Activated CD8-positive, alpha-beta memory T cell treated with anti-CD3 and anti-CD28 coated beads for 36 hours (primary cell): ENCODE data around the gene OTOR. TPM values are rescaled to one million over a fixed set of nuclear protein-coding genes. Genes with fewer than 3 reads are reported as not detected.

ENCODE experiments used
- CTCF ChIA-PET: fragments of 350-600 bp; sonication (Branson Sonifier 250); formaldehyde crosslinking; loops from one replicate; lab custom pipeline; 2021; ENCODE audit warnings: antibody characterized with exemption; lab: Charles Lee
- POLR2A ChIA-PET: fragments of 350-600 bp; sonication (Branson Sonifier 250); formaldehyde crosslinking; loops from one replicate; lab custom pipeline; 2021; ENCODE audit warnings: antibody characterized with exemption; lab: Charles Lee
- total RNA-seq, 2 experiments: library from RNA; stranded (reverse); gene quantifications; one replicate each; pipeline ENCODE4 v1.2.3, GENCODE V29; 2021

The OTOR gene, protein sequence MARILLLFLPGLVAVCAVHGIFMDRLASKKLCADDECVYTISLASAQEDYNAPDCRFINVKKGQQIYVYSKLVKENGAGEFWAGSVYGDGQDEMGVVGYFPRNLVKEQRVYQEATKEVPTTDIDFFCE
- total RNA-seq = not detected

DNA sequence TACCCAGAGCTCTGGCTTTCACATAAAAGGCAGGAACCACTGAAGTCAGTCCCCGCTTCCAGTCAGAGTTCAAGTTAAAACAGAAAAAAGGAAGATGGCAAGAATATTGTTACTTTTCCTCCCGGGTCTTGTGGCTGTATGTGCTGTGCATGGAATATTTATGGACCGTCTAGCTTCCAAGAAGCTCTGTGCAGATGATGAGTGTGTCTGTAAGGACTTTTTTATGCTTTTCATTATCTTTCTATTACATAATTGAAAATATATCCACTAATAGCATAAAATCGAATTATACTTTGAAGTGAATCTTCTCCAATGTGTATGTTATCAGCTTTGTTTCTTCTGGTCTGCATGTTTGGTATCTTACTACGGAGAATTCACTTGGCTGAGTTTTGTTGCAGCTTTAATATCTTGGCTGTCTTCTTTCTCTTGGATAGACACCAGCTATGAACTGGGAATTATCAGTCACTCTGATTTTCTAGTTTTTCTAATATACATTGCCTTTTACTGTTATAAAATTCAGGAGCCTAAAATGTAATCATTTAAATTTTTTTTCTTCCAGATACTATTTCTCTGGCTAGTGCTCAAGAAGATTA, at the start of gene OTOR:
Gene OTOR, plus strand, starts transcription at position 51 of the 593 bp plus-strand sequence. Its CDS starts 44 bp downstream, at position 95.
- ChIA-PET POLR2A (no interaction called here), CTCF (interaction anchor here (1.6 kb wide), 1 partner anchor 12 kb away, joined by 3 read pairs; no protein-coding TSS in a partner anchor)

DNA sequence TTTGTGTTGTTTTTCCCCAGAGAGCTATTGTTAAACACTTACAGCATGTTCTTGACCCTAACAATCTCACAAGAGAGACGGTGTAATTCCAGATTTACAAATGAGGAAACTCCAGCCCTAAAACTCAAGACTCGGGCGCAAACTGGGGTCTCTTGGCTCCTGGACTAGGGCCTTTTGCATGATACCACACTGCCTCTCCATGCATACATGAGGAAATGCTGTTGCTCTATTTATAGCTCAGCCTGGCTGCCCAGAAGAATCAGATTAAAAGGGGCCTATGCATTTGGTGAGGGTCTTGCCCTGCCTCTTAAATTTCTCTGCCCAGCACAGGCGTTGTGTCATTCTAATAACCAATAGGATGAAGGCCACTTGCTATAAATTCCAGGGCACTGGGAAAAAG, 48.9 kb upstream of the OTOR start:
- CTCF ChIA-PET = interaction anchor here (1.1 kb wide), 1 partner anchor 62 kb away, joined by 5 read pairs; no protein-coding TSS in a partner anchor

DNA sequence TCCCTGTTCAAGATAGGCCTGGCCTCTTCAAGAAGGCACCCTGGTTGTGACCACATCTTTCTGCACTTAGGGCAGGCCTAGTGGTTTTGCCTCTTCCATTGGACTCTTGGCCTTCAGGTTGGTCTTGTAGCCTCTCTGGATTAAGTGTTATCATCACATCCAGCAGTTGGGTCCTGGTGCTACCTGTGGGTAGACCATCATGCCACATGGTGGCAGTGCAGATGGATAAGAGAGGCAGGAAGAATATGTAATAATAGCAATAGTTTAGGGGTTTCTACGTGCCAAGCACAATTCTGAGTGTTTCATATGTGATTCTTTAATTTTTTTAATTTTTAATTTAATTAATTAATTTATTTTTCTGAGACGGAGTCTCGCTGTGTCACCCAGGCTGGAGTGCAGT, 46.9 kb upstream of the OTOR start:
- ChIA-PET CTCF (no interaction called here), POLR2A (no interaction called here)

More for the DNA sequence above, 48.9 kb upstream of the OTOR start:
- POLR2A ChIA-PET = no interaction called here

DNA sequence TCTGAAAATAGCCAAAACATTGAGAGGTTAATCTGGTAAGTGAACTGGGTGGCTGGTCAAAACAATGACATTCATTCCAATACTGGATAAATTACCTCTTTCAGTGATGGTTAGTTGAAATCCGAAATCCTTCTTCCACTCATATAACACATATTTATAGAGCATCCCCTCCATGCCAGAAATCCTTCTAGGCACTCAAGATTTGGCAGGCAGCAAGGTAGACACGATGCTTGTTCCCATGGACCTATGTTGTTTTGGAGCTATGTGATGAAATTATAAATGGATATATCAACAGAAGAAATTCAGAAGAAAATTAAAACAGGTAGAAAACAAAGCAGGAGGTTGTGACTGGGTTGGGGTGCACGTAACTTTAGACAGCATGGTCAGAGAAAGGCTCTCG, 44.6 kb upstream of the OTOR start:
- POLR2A ChIA-PET = no interaction called here
- CTCF ChIA-PET = no interaction called here

DNA sequence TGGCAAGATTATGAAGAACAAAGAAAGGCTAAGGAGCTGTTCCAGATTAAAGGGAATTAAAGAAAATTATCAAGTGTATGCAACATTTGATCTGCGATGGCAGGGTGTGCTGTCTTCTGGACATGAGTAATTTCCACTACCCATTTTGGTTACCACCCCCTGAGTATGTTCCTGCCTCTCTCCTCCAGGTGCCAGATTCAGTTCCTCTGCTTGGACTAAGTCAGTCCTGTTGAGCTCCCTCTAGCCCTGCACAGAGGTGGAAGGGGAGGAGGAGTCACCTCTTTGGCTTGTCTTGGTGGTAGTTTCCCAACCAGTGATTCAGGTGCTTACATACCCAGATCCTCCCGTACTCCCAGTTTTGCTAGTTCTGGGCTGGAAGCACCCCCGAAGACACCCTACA, 40.5 kb upstream of the OTOR start:
- CTCF ChIA-PET = no interaction called here
- POLR2A ChIA-PET = no interaction called here

DNA sequence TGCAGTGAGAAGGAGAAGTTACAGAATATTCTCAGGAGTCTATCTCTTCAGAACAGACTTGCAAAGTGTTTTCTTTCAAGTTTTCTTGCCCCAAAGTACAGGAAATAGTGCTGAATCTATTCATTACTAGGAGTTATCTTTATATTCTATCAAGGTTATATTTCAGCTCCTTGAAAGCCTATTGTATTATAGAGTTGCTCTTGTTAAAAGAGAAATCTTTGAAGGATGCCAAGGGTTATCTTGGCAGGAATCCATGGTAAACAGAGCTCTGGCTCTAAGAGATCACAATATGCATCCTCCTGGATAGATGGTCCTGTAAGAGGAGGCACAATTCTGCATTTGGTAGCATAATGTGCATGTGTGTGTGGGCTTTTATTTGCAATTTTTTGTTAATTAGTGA, 39.6 kb upstream of the OTOR start:
- POLR2A ChIA-PET = no interaction called here
- CTCF ChIA-PET = no interaction called here

DNA sequence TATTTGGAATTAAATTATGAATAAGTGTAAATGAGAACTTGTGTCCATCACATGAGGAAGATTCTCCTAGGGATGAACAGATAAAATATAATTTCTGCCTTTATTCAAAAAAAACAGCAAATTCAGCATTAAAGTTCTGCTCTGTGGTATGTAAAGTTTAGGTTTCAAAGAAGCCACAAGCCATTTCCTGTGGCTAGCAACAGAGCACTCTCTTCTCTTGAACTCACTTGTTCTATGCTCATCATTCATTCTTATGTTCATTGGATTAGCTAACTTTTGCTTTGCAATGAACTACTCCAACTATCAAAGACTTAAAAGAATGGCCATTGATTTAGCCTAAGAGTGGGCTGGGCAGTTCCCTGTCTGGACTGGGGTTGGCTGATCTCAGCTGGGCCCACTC, 39.1 kb upstream of the OTOR start:
- POLR2A ChIA-PET = no interaction called here
- CTCF ChIA-PET = no interaction called here

DNA sequence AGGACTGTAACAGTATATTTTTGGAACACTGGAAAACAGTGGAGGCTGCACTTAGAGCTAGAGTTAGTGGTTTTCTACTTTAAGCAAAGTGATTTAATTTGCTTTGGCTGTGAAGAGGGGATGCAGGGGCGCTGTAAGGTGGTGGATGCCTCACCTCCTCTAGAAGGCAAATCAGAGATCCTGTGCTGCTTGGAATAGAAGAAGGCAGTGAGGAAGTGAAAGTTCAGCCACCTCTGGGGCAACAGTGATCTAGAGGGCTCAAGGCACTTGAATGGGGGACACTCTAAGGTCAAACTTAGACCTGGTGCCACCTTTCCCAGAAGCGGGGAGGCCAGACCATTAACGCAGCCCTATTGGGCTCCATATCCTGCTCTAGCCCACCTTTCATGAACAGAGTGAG, 37.4 kb upstream of the OTOR start:
- CTCF ChIA-PET = no interaction called here
- POLR2A ChIA-PET = no interaction called here

DNA sequence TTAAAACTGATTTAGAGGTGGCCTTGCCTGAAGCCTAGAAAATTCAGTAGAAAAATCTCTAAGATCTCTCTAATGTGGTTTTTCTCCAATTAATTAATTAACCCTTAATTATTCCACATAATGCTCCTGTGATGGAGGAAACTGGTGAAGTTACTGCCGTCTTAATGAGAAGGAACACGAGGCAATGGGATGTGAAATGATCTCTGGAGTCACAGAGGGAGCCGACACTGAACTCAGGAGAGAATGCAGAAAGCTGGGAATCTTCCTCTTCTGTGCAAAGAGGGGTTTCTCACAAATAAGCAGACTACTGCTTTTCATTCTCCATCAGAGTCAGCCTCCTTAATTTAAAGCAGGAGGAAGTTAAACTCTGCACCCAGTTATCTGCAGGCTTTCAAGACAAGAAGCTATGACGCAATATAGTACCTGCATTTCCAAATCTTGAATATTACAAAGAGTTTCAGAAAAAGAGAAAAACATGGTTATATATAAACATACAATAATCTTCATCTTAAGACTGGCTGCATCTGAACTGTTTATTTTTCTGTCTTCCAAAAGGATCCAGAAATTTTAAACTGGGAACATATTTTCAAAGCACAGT, 36.4 kb upstream of the OTOR start:
- POLR2A ChIA-PET = no interaction called here
- CTCF ChIA-PET = no interaction called here

DNA sequence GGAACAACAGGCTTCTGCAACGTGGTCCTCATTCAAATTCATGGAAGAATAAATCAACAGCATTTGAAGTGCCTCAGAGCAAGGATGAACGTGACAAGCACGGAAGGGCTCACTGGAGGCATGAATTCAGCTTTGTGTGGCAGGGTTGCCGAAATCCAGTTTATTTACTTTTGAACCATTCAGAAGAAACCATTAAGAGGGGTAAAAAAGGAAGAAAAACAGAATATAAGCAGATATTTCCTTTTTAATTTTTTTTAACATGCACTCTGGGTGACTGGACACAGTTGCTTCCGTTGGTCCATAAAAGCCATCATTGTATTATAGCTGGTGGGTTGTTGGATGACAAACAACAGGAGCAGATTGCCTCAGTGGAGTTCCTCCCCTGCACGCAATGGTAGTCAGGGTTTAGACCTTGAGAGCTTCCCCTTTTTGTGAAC, 35.6 kb upstream of the OTOR start:
- ChIA-PET POLR2A (no interaction called here), CTCF (no interaction called here)

DNA sequence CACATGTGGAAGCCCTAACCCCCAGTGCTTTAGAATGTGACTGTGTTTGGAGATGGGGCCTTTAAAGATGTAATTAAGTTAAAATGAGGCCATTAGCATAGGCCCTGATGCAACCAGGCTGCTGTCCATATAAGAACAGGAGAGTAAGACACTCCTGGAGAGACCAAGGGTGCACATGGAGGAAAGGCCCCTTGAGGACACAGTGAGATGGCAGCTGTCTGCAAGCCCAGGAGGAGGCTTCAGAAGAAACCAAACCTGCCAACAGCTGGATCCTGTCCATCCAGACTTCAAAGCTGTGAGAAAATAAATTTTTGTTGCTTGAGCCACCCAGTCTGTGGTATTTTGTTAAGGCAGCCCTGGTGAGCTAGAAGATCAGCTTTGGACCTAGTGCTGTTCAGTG, 35.1 kb upstream of the OTOR start:
- ChIA-PET CTCF (no interaction called here), POLR2A (no interaction called here)

DNA sequence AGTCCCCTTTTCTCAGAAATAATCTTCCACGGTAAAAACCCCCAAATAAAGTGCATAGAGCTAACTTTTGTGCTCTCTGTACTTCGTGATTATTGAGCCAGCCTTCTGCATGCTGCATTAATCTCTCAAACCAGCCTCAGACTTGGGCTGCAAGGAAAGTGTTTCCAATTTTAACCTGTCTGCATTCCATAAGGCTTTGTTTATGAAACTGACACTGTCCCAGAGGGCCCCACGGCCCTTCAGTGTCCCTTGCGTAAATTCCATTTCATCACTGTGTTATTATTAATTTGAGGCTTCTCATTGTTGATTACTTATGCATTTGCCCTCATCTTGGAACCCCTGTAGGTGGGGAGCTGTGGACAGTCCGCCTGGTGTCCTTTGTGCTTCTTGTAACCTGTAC, 33.9 kb upstream of the OTOR start:
- CTCF ChIA-PET = no interaction called here
- POLR2A ChIA-PET = no interaction called here

DNA sequence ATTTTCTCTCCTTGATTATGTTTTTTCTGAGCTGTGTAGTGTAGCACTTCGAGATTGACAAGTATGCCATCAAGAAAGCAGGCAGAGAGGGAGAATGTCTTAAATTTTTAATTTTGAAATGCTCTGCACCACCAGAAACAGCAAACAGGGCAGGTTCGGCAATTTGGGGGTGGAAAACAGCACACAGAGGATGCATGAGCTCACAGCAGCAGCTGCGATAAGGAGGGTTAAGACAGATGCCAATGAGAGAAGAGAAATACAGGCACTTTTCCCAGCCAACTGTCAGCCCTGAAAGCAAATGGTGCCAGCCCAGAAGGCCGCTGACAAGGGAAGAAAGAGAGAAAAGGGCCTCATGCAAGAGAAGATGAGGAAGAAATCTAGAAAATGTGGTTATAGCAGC, 33.4 kb upstream of the OTOR start:
- POLR2A ChIA-PET = no interaction called here
- CTCF ChIA-PET = no interaction called here

DNA sequence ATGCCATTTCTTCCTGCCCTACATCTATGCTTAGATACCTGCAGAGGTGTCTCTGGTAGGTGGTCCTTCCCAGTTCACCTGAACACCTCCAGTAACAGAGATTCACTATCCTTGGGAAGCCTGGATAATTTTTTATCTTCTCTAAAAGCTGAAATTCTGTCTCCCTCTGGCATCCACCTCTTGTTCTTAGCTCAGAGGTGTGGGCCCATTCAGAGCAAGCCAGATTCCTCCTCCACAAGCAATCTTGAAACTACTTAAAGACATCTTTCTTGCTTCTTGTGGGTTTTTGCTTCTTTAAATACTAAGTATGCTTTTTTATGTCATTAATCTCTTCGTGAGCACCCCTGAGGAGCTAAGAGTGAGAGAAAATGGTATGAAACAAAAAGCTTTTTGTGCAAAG, 28.7 kb upstream of the OTOR start:
- POLR2A ChIA-PET = no interaction called here
- CTCF ChIA-PET = no interaction called here

DNA sequence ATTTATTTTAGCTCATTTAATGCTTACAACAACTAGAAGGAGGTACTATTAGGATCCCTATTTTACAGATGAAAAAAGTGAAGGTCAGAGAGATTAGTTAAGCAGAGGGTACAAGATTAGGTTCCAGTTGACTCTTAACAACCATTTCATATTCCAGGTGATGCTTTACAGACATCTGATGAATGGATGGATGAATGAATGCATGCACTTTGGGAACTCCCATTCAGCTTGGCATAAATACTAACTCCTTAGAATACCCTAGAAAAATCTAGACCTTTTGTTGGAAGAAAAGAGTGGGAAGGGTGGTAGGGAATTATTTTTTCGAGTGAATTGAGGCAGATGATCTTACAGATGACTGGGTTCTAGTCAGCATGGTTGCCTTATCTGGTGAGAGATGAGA, 19.1 kb upstream of the OTOR start:
- CTCF ChIA-PET = interaction anchor here (1.3 kb wide), 1 partner anchor 11 kb away, joined by 3 read pairs; no protein-coding TSS in a partner anchor
- POLR2A ChIA-PET = no interaction called here

DNA sequence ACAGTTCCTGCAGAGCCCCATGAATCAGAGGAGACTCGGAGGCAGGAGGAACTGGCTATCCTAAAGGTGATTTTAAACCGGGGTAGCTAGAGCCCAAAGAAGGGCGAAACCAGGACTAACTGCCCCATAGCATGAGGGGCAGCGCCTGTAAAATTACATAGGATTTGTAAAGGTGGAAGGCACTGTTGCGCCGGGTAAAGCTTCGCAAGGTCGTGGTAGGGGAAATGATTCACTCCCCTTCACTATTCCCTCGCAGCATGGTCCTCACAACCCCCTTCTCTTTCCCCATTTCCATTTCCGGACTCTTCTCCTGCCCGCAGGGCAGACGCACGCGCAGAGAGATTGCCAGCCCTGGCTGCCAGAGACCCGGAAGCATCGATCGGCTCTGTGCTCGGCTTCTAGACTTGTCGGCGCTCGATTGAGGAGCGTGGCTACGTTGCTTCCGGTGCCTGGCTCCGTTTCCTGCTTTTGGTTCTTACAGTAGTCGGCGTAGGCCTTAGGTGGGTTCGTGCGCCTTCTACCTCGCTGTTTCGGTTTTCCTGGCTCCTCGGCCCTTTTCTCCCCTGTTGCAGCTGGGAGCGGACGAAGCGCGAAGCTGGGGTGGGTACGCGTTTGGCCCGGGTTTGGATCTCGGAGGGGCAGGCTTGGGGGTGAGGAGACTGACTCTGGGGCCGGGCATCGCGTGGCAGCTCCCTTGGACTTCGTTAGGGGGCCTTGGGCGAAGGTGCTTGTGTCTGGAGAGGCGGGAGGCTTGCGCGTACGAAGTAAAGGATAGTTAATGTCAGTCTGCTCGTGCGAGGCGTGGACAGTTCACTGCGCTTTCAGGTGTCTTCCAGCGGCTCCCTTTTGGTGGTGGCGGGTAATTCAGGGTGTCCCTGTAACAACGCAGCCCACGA, 18.3 kb upstream of the OTOR start, which contains the start of gene SNRPB2:
Gene SNRPB2, plus strand, starts transcription at position 462 of the 896 bp plus-strand sequence. CDS start 1,677 bp downstream, outside the sequence.
- ChIA-PET CTCF (no interaction called here), POLR2A (no interaction called here)

DNA sequence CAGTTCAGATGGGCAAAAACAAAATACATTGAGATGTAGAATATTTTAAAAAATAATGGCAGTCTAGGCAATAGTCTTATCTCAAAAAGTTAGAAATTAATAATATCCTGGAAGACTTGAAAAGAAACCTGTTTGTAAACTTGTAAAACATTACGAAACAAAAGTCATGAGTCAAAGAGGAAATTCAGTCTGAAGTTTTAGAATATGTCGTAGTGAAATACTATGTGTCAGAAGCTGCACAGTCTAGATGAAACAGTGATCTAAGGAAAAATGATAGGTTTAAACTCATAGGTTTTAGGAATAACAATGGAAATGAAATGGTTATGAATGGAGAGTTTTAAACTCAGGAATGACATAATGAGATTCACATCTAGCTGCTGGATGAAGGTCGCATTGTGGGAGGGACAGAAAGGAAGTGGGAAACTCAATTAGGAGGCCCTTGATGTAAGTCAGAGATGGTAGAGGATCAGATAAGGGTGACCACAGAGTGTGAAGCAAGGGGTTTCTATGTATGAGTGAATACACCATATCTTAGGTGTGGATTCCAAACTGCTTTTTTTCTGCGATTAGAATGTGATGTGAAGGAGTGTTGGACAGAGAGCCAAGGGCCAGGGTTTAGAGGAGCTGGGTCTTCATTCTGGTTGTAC, 15.5 kb upstream of the OTOR start:
- POLR2A ChIA-PET = no interaction called here
- CTCF ChIA-PET = no interaction called here

DNA sequence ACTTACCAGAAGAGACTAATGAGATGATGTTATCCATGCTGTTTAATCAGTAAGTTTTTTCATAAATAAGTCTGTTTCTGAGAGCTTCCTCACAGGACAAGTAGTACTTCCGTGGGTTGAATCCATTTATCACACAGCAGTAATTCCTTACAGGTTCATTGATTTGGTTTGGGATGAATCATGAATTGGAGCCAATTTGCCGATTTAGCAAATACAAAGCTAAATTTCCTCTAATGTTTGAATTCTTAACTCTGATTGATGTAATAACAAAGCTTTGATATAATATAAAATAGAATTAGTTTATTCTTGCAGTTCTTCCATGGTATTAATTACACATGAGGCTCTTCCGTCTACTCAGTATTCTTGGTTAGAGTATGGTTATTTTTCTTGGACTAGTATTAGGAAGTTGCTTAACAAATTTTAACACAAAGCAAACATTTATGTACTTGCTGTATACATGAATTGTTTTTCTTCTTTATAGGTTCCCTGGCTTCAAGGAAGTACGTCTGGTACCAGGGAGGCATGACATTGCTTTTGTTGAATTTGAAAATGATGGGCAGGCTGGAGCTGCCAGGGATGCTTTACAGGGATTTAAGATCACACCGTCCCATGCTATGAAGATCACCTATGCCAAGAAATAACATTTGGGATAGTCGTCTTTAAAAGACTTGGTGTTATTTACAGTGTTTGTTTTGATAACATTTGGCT, 7.6 kb upstream of the OTOR start:
- ChIA-PET CTCF (interaction anchor here (1.2 to 1.6 kb wide), 2 partner anchors 12 to 19 kb away, joined by 3 read pairs; no protein-coding TSS in a partner anchor), POLR2A (no interaction called here)
